Liver (tissue), 3 donors: ENCODE results near the gene RHOT2.

ENCODE experiments used
- CTCF ChIP-seq: fragments of 150-350 bp; IDR thresholded peaks from 2 replicates; pipeline ENCODE4 v1.5.1; 2017; ENCODE audit warnings: improper control_type of control experiment, low read depth, low read length; ENCODE audit not compliant: missing input control
- EGR1 ChIP-seq, 2 donors: IDR thresholded peaks; 2 replicates each; pipeline ENCODE4 v1.6.1; 2016 to 2018; ENCODE audit warnings: antibody characterized with exemption in 2 of 2, low read depth in 2 of 2
- FOXA1 ChIP-seq: IDR thresholded peaks from 2 replicates; pipeline ENCODE4 v1.6.1; 2016; ENCODE audit warnings: antibody characterized with exemption
- GABPA ChIP-seq, 2 donors: IDR thresholded peaks in 1 of 2; conservative IDR thresholded peaks in 1 of 2; 2 replicates each; pipeline ENCODE4 v1.6.1; 2016; ENCODE audit warnings: antibody characterized with exemption in 2 of 2, mild to moderate bottlenecking in 1 of 2, moderate library complexity in 1 of 2
- JUND ChIP-seq, 2 donors: IDR thresholded peaks; 2 replicates each; pipeline ENCODE4 v1.6.1; 2016; ENCODE audit warnings: antibody characterized with exemption in 2 of 2
- MAX ChIP-seq: IDR thresholded peaks from 2 replicates; pipeline ENCODE4 v1.6.1; 2016; ENCODE audit warnings: antibody characterized with exemption
- RAD21 ChIP-seq, 2 donors: IDR thresholded peaks; 2 replicates each; pipeline ENCODE4 v1.6.1; 2016; ENCODE audit warnings: antibody characterized with exemption in 2 of 2, mild to moderate bottlenecking in 2 of 2
- RXRA ChIP-seq, 2 donors: IDR thresholded peaks; 2 replicates each; pipeline ENCODE4 v1.6.1; 2017 to 2018; ENCODE audit warnings: antibody characterized with exemption in 2 of 2, mild to moderate bottlenecking in 1 of 2
- SP1 ChIP-seq: IDR thresholded peaks from 2 replicates; pipeline ENCODE4 v1.6.1; 2018; ENCODE audit warnings: antibody characterized with exemption, mild to moderate bottlenecking
- TAF1 ChIP-seq: conservative IDR thresholded peaks from 2 replicates; pipeline ENCODE4 v1.6.1; 2016; ENCODE audit warnings: antibody characterized with exemption, mild to moderate bottlenecking
- YY1 ChIP-seq: IDR thresholded peaks from 2 replicates; pipeline ENCODE4 v1.6.1; 2016; ENCODE audit warnings: antibody characterized with exemption, mild to moderate bottlenecking
- TF ChIP-seq, protein P1 (sequence below): IDR thresholded peaks from 2 replicates; pipeline ENCODE4 v1.6.1; 2016; ENCODE audit warnings: antibody characterized with exemption
- TF ChIP-seq, protein P2 (sequence below): IDR thresholded peaks from 2 replicates; pipeline ENCODE4 v1.6.1; 2016; ENCODE audit warnings: antibody characterized with exemption, mild to moderate bottlenecking
- donor health status: healthy.
- donor health status: healthy.

- no peak for TF ChIP-seq CTCF
- TF ChIP-seq, protein P1, sequence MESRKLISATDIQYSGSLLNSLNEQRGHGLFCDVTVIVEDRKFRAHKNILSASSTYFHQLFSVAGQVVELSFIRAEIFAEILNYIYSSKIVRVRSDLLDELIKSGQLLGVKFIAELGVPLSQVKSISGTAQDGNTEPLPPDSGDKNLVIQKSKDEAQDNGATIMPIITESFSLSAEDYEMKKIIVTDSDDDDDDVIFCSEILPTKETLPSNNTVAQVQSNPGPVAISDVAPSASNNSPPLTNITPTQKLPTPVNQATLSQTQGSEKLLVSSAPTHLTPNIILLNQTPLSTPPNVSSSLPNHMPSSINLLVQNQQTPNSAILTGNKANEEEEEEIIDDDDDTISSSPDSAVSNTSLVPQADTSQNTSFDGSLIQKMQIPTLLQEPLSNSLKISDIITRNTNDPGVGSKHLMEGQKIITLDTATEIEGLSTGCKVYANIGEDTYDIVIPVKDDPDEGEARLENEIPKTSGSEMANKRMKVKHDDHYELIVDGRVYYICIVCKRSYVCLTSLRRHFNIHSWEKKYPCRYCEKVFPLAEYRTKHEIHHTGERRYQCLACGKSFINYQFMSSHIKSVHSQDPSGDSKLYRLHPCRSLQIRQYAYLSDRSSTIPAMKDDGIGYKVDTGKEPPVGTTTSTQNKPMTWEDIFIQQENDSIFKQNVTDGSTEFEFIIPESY = no peak
- TF ChIP-seq JUND (IDR thresholded peaks at IDR 0.05) = no peak
- no peak for TF ChIP-seq SP1
- TF ChIP-seq RAD21 (IDR thresholded peaks at IDR 0.05) = no peak
- TF ChIP-seq MAX = no peak
- TF ChIP-seq, protein P2, sequence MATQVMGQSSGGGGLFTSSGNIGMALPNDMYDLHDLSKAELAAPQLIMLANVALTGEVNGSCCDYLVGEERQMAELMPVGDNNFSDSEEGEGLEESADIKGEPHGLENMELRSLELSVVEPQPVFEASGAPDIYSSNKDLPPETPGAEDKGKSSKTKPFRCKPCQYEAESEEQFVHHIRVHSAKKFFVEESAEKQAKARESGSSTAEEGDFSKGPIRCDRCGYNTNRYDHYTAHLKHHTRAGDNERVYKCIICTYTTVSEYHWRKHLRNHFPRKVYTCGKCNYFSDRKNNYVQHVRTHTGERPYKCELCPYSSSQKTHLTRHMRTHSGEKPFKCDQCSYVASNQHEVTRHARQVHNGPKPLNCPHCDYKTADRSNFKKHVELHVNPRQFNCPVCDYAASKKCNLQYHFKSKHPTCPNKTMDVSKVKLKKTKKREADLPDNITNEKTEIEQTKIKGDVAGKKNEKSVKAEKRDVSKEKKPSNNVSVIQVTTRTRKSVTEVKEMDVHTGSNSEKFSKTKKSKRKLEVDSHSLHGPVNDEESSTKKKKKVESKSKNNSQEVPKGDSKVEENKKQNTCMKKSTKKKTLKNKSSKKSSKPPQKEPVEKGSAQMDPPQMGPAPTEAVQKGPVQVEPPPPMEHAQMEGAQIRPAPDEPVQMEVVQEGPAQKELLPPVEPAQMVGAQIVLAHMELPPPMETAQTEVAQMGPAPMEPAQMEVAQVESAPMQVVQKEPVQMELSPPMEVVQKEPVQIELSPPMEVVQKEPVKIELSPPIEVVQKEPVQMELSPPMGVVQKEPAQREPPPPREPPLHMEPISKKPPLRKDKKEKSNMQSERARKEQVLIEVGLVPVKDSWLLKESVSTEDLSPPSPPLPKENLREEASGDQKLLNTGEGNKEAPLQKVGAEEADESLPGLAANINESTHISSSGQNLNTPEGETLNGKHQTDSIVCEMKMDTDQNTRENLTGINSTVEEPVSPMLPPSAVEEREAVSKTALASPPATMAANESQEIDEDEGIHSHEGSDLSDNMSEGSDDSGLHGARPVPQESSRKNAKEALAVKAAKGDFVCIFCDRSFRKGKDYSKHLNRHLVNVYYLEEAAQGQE = no peak
- TF ChIP-seq FOXA1 = no peak
- TF ChIP-seq RXRA (IDR thresholded peaks at IDR 0.05) = no peak
- TF ChIP-seq TAF1 = no peak
- no peak for TF ChIP-seq EGR1 (IDR thresholded peaks at IDR 0.05; ENCODE audit: low read depth in 2 of 2)
- TF ChIP-seq YY1 = no peak
- TF ChIP-seq GABPA (IDR thresholded peaks at IDR 0.05 in 1 of 2, conservative IDR thresholded peaks at IDR 0.05 in 1 of 2) = no peak
These were observed 36.1 kb downstream of the RHOT2 start for GRCh38 chr16:704047-704446.
